ENCODE data around the gene CDYL.

GRCh38 chr6:4853349-4853748 is 77.1 kb downstream of the CDYL start:
- TF ChIP-seq CTCF (IDR thresholded peaks at IDR 0.05; ENCODE audit: insufficient read depth, low read length, poor library complexity, severe bottlenecking), result no peak
- TF ChIP-seq EZH2phosphoT487 (conservative IDR thresholded peaks at IDR 0.05; ENCODE audit: low read length), result no peak

Measured in SU-DHL-6 (cell line).